Fibroblast of peridontal ligament (primary cell): ENCODE measurements around the gene ADSS2.
A peak's percentile ranks its signal among the peaks of the same experiment; 100 is the strongest.
"Not testable (repeated sequence)": the region's sequence is repeated elsewhere in the genome, so short reads cannot be mapped to it uniquely, and the experiment has no call there.

Experiments used
- DNase-seq: peaks from one replicate; pipeline ENCODE4 v3.0.0-alpha.2; 2010; ENCODE audit errors: extremely low read depth

The ADSS2 gene

GRCh38 chr1:244451539-244451950 lies at the start of gene ADSS2:
Gene ADSS2, minus strand, starts transcription at chr1:244451909. Its CDS starts 92 bp downstream, at chr1:244451817.
- DNase-seq: no peak

GRCh38 chr1:244500515-244500914 lies 48.8 kb upstream of the ADSS2 start:
- not testable (repeated sequence) for DNase-seq

GRCh38 chr1:244499484-244499883 lies 47.8 kb upstream of the ADSS2 start:
- DNase-seq: not testable (repeated sequence)

GRCh38 chr1:244497805-244498204 lies 46.1 kb upstream of the ADSS2 start:
- peak; percentile 9 for DNase-seq

- no peak for DNase-seq
Measured at GRCh38 chr1:244496186-244496585, 44.5 kb upstream of the ADSS2 start.

- no peak for DNase-seq
Measured at GRCh38 chr1:244494653-244495052, 42.9 kb upstream of the ADSS2 start.

- not testable (repeated sequence) for DNase-seq
Measured at GRCh38 chr1:244484971-244485370, 33.3 kb upstream of the ADSS2 start.

GRCh38 chr1:244473059-244473605 lies 21.4 kb upstream of the ADSS2 start:
- DNase-seq: no peak

- DNase-seq: no peak
Measured at GRCh38 chr1:244466724-244467123, 15.0 kb upstream of the ADSS2 start.

- peak; percentile 71 for DNase-seq
Measured at GRCh38 chr1:244461245-244462071, 9.7 kb upstream of the ADSS2 start, which contains the start of gene CATSPERE. Gene CATSPERE, plus strand, starts transcription at chr1:244461273. Its CDS starts 157 bp downstream, at chr1:244461430.

- DNase-seq: peak; percentile 8
Measured at GRCh38 chr1:244460197-244460596, 8.5 kb upstream of the ADSS2 start.

- no peak for DNase-seq
Measured at GRCh38 chr1:244458781-244459180, 7.1 kb upstream of the ADSS2 start.

- peak; percentile 5 for DNase-seq
Measured at GRCh38 chr1:244456586-244456985, 4.9 kb upstream of the ADSS2 start.

GRCh38 chr1:244454412-244454811 lies 2.7 kb upstream of the ADSS2 start:
- DNase-seq: peak; percentile 11

- peak; percentile 99 for DNase-seq
Measured at GRCh38 chr1:244451951-244452795, 464 bp upstream of the ADSS2 start.

- DNase-seq: peak; percentile 85
Measured at GRCh38 chr1:244450597-244451538, 841 bp downstream of the ADSS2 start.

GRCh38 chr1:244449936-244450508 lies 1.7 kb downstream of the ADSS2 start:
- DNase-seq: no peak

GRCh38 chr1:244448279-244449036 lies 3.3 kb downstream of the ADSS2 start:
- peak; percentile 54 for DNase-seq

- no peak for DNase-seq
Measured at GRCh38 chr1:244447552-244447951, 4.2 kb downstream of the ADSS2 start.

- peak; percentile 5 for DNase-seq
Measured at GRCh38 chr1:244447024-244447423, 4.7 kb downstream of the ADSS2 start.
